ENCODE data around the gene ATL1. TPM values are rescaled to one million over a fixed set of nuclear protein-coding genes. Genes with fewer than 3 reads are reported as not detected.

ATL1 gene
- total RNA-seq, 2 experiments from 2014 or later, result 1.3 to 2.2 TPM

- peaks cover 12% of the 10 kb centered on the region for H3K4me1 Mint-ChIP-seq
- no peaks in the 10 kb centered on the region for H3K27me3 Mint-ChIP-seq
- CTCF ChIA-PET, result interaction anchor here (0.7 to 0.9 kb wide), 3 partner anchors 9 to 429 kb away, joined by 3 to 4 read pairs (median 4); no protein-coding TSS in a partner anchor
- no peak overlapping the region for H3K27ac Mint-ChIP-seq
- no peak for ATAC-seq
- no peak for DNase-seq
- H3K9me3 Mint-ChIP-seq (ENCODE audit: low read depth), result no peaks in the 10 kb centered on the region
- no peaks in the 10 kb centered on the region for H3K36me3 Mint-ChIP-seq
- H3K4me3 Mint-ChIP-seq, result no peak overlapping the region
Observed at GRCh38 chr14:50670866-50671256, 110.9 kb downstream of the ATL1 start.

GRCh38 chr14:50675597-50675996 is 115.7 kb downstream of the ATL1 start:
- Mint-ChIP-seq H3K9me3 (ENCODE audit: low read depth) (no peaks in the 10 kb centered on the region), H3K4me3 (no peak overlapping the region), H3K27me3 (no peaks in the 10 kb centered on the region), H3K27ac (no peak overlapping the region), H3K36me3 (no peaks in the 10 kb centered on the region), H3K4me1 (peaks cover 8% of the 10 kb centered on the region)
- CTCF ChIA-PET, result no interaction called here
- no peak for ATAC-seq
- DNase-seq, result no peak

GRCh38 chr14:50676814-50677516 is 117.0 kb downstream of the ATL1 start:
- no peaks in the 10 kb centered on the region for H3K9me3 Mint-ChIP-seq (ENCODE audit: low read depth)
- ATAC-seq (no peak), DNase-seq (no peak)
- H3K36me3 Mint-ChIP-seq, result no peaks in the 10 kb centered on the region
- H3K27ac Mint-ChIP-seq, result no peak overlapping the region
- H3K4me3 Mint-ChIP-seq, result no peak overlapping the region
- no peaks in the 10 kb centered on the region for H3K27me3 Mint-ChIP-seq
- peaks cover 8% of the 10 kb centered on the region for H3K4me1 Mint-ChIP-seq
- CTCF ChIA-PET, result interaction anchor here (0.9 kb wide), 1 partner anchor 101 kb away, joined by 4 read pairs; no protein-coding TSS in a partner anchor

GRCh38 chr14:50677527-50678063 is 117.7 kb downstream of the ATL1 start:
- ATAC-seq, result no peak
- Mint-ChIP-seq H3K27ac (no peak overlapping the region), H3K9me3 (ENCODE audit: low read depth) (no peaks in the 10 kb centered on the region), H3K4me1 (peaks cover 8% of the 10 kb centered on the region), H3K27me3 (no peaks in the 10 kb centered on the region), H3K4me3 (no peak overlapping the region), H3K36me3 (no peaks in the 10 kb centered on the region)
- CTCF ChIA-PET, result interaction anchor here (0.9 kb wide), 1 partner anchor 101 kb away, joined by 4 read pairs; no protein-coding TSS in a partner anchor
- no peak for DNase-seq

GRCh38 chr14:50678163-50678562 is 118.2 kb downstream of the ATL1 start:
- Mint-ChIP-seq H3K27me3 (no peaks in the 10 kb centered on the region), H3K4me1 (peaks cover 8% of the 10 kb centered on the region), H3K4me3 (no peak overlapping the region), H3K36me3 (no peaks in the 10 kb centered on the region), H3K9me3 (ENCODE audit: low read depth) (no peaks in the 10 kb centered on the region), H3K27ac (no peak overlapping the region)
- no peak for DNase-seq
- no peak for ATAC-seq
- CTCF ChIA-PET, result interaction anchor here (0.9 kb wide), 1 partner anchor 99 kb away, joined by 4 read pairs; no protein-coding TSS in a partner anchor

- no peak overlapping the region for H3K4me3 Mint-ChIP-seq
- H3K9me3 Mint-ChIP-seq (ENCODE audit: low read depth), result no peaks in the 10 kb centered on the region
Observed at GRCh38 chr14:50679674-50680073, 119.7 kb downstream of the ATL1 start.

More at GRCh38 chr14:50679674-50680073, 119.7 kb downstream of the ATL1 start:
- no peaks in the 10 kb centered on the region for H3K36me3 Mint-ChIP-seq
- ATAC-seq (no peak), DNase-seq (no peak)
- peaks cover 8% of the 10 kb centered on the region for H3K4me1 Mint-ChIP-seq
- no peaks in the 10 kb centered on the region for H3K27me3 Mint-ChIP-seq
- H3K27ac Mint-ChIP-seq, result no peak overlapping the region
- CTCF ChIA-PET, result interaction anchor here (0.7 kb wide), 1 partner anchor 9 kb away, joined by 3 read pairs; no protein-coding TSS in a partner anchor

Other genes with a start within 250 kb of the ATL1 start
- gene L2HGDH, start 247.9 kb upstream of the ATL1 start, total RNA-seq, result 10 to 100 TPM; 13.5 to 15.0 TPM
- gene DMAC2L, start 247.8 kb upstream of the ATL1 start, total RNA-seq, result 10 to 100 TPM; 13.3 to 16.1 TPM
- gene CDKL1, start 163.3 kb upstream of the ATL1 start, total RNA-seq, result 10 to 100 TPM; 13.5 to 17.6 TPM
- 10 to 100 TPM; 31.4 to 38.7 TPM for gene MAP4K5, start 27.6 kb upstream of the ATL1 start, total RNA-seq
- gene SAV1, start 108.2 kb downstream of the ATL1 start, total RNA-seq, result 1 to 10 TPM; 4.4 to 5.8 TPM

Data from activated CD8-positive, alpha-beta memory T cell treated with anti-CD3 and anti-CD28 coated beads, Interleukin-2, amount 10 ng/mL, durations not matched to agents 7 days and 5 days (primary cell).